ENCODE data around the gene MEMO1. TPM values are rescaled to one million over a fixed set of nuclear protein-coding genes. Genes with fewer than 3 reads are reported as not detected.
"Not testable (repeated sequence)": the region's sequence is repeated elsewhere in the genome, so short reads cannot be mapped to it uniquely, and the experiment has no call there.

Gene MEMO1
- total and polyA plus RNA-seq, 4 donors = 22.4 to 32.9 (median 27.3) TPM

GRCh38 chr2:32034198-32034887 is 23.5 kb upstream of the MEMO1 start:
- H3K27me3 ChIP-seq (ENCODE audit: control insufficient read depth in 4 of 4, insufficient read depth in 4 of 4, low read length in 3 of 4); H3K36me3 ChIP-seq (ENCODE audit: control insufficient read depth in 4 of 4, insufficient read depth in 3 of 4, low read depth in 1 of 4, low read length in 3 of 4); DNase-seq (ENCODE audit: low spot score); H3K4me1 ChIP-seq (ENCODE audit: control insufficient read depth in 4 of 4, insufficient read depth in 4 of 4, low read length in 3 of 4); H3K27ac ChIP-seq (ENCODE audit: low read depth in 1 of 2, low read length in 2 of 2); H3K9ac ChIP-seq (ENCODE audit: low read depth in 1 of 2, low read length in 2 of 2); H3K9me3 ChIP-seq (ENCODE audit: control insufficient read depth in 4 of 4, low read length in 3 of 4); H3K4me3 ChIP-seq (ENCODE audit: low read depth in 1 of 3, low read length in 3 of 3): not testable (repeated sequence)
- WGBS = 93% methylated on average over 8 of the region's 8 CpGs

GRCh38 chr2:32018789-32019482 is 8.1 kb upstream of the MEMO1 start:
- peaks cover 2 to 15% (median 8%) of the 10 kb centered on the region in 4 donors for H3K36me3 ChIP-seq (ENCODE audit: control insufficient read depth in 4 of 4, insufficient read depth in 3 of 4, low read depth in 1 of 4, low read length in 3 of 4)
- DNase-seq (ENCODE audit: low spot score); H3K27me3 ChIP-seq (ENCODE audit: control insufficient read depth in 4 of 4, insufficient read depth in 4 of 4, low read length in 3 of 4); H3K9me3 ChIP-seq (ENCODE audit: control insufficient read depth in 4 of 4, low read length in 3 of 4); H3K27ac ChIP-seq (ENCODE audit: low read depth in 1 of 2, low read length in 2 of 2); H3K4me3 ChIP-seq (ENCODE audit: low read depth in 1 of 3, low read length in 3 of 3); H3K4me1 ChIP-seq (ENCODE audit: control insufficient read depth in 4 of 4, insufficient read depth in 4 of 4, low read length in 3 of 4); H3K9ac ChIP-seq (ENCODE audit: low read depth in 1 of 2, low read length in 2 of 2): not testable (repeated sequence)
- WGBS = 97% methylated on average over 9 of the region's 9 CpGs

- Histone ChIP-seq H3K27ac (ENCODE audit: low read depth in 1 of 2, low read length in 2 of 2) (no peak overlapping the region), H3K36me3 (ENCODE audit: control insufficient read depth in 4 of 4, insufficient read depth in 3 of 4, low read depth in 1 of 4, low read length in 3 of 4) (peaks cover 0 to 3% (median under 1%) of the 10 kb centered on the region in 4 donors), H3K9ac (ENCODE audit: low read depth in 1 of 2, low read length in 2 of 2) (no peak overlapping the region), H3K4me3 (ENCODE audit: low read depth in 1 of 3, low read length in 3 of 3) (no peak overlapping the region), H3K4me1 (ENCODE audit: control insufficient read depth in 4 of 4, insufficient read depth in 4 of 4, low read length in 3 of 4) (peaks cover 5 to 28% (median 12%) of the 10 kb centered on the region in 4 donors), H3K9me3 (ENCODE audit: control insufficient read depth in 4 of 4, low read length in 3 of 4) (no peaks in the 10 kb centered on the region), H3K27me3 (ENCODE audit: control insufficient read depth in 4 of 4, insufficient read depth in 4 of 4, low read length in 3 of 4) (no peaks in the 10 kb centered on the region)
- no peak for TF ChIP-seq RAD21 (IDR thresholded peaks at IDR 0.05)
- no peak for TF ChIP-seq MAX (IDR thresholded peaks at IDR 0.05)
- TF ChIP-seq REST (IDR thresholded peaks at IDR 0.05) = no peak
- no peak for TF ChIP-seq RXRA (IDR thresholded peaks at IDR 0.05)
- TF ChIP-seq ZBTB33 (IDR thresholded peaks at IDR 0.05) = no peak
- no peak for TF ChIP-seq FOXA1 (IDR thresholded peaks at IDR 0.05)
- no peak for TF ChIP-seq EGR1 (IDR thresholded peaks at IDR 0.05; ENCODE audit: low read depth in 2 of 2)
- TF ChIP-seq GABPA (IDR thresholded peaks at IDR 0.05 in 1 of 2, conservative IDR thresholded peaks at IDR 0.05 in 1 of 2) = no peak
- TF ChIP-seq SP1 (IDR thresholded peaks at IDR 0.05) = no peak
- 95% methylated on average over 1 of the region's 1 CpG for WGBS
- no peak for DNase-seq (ENCODE audit: low spot score)
Observed at GRCh38 chr2:32012872-32013271, 2.1 kb upstream of the MEMO1 start.

All from liver (tissue), 9 donors.